ENCODE data around the gene NDUFS8. TPM values are rescaled to one million over a fixed set of nuclear protein-coding genes. Genes with fewer than 3 reads are reported as not detected.

NDUFS8 gene
- total and polyA plus RNA-seq, 2 of the 13 experiments (the other 11 are each of a cell fraction or from before 2014, with no cell fraction given): 96.7 to 158 TPM

DNA sequence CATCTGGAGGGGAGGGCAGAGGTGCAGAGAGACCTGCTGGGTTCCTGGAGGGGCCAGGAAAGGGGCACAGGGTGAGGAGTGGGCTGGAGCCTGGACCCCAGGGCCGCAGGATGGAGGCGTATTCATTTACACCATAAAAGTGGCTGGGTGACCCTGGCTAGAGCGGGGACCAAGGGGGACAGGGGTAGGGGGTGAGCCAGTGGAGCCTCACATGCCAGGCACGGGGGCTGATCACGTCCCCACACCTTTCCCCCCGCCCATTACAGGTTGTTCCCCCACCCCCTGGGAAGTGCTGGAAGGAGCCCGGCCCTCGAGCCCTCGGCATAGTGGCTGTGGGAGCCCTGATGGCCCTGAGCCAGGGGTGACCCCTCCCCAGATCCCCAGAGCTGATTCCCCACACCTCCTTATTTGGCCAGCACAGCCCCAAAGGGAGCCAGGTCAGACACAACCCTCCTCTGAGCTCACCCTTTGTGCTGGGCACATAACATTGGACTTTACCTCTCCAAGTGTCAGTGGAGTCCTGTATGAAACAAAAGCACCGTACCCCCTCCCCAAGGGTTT, 9.1 kb downstream of the NDUFS8 start (continued):
- TF ChIP-seq ZSCAN30 (CRISPR knock-in tag; IDR thresholded peaks at IDR 0.05): no peak
- TF ChIP-seq, protein P1, sequence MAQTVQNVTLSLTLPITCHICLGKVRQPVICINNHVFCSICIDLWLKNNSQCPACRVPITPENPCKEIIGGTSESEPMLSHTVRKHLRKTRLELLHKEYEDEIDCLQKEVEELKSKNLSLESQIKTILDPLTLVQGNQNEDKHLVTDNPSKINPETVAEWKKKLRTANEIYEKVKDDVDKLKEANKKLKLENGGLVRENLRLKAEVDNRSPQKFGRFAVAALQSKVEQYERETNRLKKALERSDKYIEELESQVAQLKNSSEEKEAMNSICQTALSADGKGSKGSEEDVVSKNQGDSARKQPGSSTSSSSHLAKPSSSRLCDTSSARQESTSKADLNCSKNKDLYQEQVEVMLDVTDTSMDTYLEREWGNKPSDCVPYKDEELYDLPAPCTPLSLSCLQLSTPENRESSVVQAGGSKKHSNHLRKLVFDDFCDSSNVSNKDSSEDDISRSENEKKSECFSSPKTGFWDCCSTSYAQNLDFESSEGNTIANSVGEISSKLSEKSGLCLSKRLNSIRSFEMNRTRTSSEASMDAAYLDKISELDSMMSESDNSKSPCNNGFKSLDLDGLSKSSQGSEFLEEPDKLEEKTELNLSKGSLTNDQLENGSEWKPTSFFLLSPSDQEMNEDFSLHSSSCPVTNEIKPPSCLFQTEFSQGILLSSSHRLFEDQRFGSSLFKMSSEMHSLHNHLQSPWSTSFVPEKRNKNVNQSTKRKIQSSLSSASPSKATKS (CRISPR knock-in tag; IDR thresholded peaks at IDR 0.05): no peak
- no peak for TF ChIP-seq ZNF850 (CRISPR knock-in tag; conservative IDR thresholded peaks at IDR 0.05)
- TF ChIP-seq KMT2A (CRISPR knock-in tag; IDR thresholded peaks at IDR 0.05): no peak
- TF ChIP-seq ARHGAP35 (CRISPR knock-in tag; IDR thresholded peaks at IDR 0.05; ENCODE audit: borderline replicate concordance): no peak
- no peak for TF ChIP-seq MTA1 (CRISPR knock-in tag; IDR thresholded peaks at IDR 0.05; ENCODE audit: borderline replicate concordance)
- TF ChIP-seq ZC3H4 (CRISPR knock-in tag; IDR thresholded peaks at IDR 0.05; ENCODE audit: borderline replicate concordance): no peak
- no peak for TF ChIP-seq SP4 (CRISPR knock-in tag; IDR thresholded peaks at IDR 0.05)
- no peak for TF ChIP-seq ZNF160 (CRISPR knock-in tag; IDR thresholded peaks at IDR 0.05)
- TF ChIP-seq PITX1 (CRISPR knock-in tag; IDR thresholded peaks at IDR 0.05): no peak
- no peak for TF ChIP-seq ZNF564 (CRISPR knock-in tag; IDR thresholded peaks at IDR 0.05)
- TF ChIP-seq NFIC (IDR thresholded peaks at IDR 0.05; ENCODE audit: low read length): no peak
- no peak for TF ChIP-seq NFE2 (CRISPR knock-in tag; IDR thresholded peaks at IDR 0.05)
- no peak for TF ChIP-seq ZNF607 (CRISPR knock-in tag; IDR thresholded peaks at IDR 0.05; ENCODE audit: borderline replicate concordance)
- no peak for TF ChIP-seq KDM6A (CRISPR knock-in tag; IDR thresholded peaks at IDR 0.05; ENCODE audit: low read depth)
- TF ChIP-seq AGO2 (optimal IDR thresholded peaks at IDR 0.05; ENCODE audit: low read depth, low read length): no peak
- TF ChIP-seq, protein P2, sequence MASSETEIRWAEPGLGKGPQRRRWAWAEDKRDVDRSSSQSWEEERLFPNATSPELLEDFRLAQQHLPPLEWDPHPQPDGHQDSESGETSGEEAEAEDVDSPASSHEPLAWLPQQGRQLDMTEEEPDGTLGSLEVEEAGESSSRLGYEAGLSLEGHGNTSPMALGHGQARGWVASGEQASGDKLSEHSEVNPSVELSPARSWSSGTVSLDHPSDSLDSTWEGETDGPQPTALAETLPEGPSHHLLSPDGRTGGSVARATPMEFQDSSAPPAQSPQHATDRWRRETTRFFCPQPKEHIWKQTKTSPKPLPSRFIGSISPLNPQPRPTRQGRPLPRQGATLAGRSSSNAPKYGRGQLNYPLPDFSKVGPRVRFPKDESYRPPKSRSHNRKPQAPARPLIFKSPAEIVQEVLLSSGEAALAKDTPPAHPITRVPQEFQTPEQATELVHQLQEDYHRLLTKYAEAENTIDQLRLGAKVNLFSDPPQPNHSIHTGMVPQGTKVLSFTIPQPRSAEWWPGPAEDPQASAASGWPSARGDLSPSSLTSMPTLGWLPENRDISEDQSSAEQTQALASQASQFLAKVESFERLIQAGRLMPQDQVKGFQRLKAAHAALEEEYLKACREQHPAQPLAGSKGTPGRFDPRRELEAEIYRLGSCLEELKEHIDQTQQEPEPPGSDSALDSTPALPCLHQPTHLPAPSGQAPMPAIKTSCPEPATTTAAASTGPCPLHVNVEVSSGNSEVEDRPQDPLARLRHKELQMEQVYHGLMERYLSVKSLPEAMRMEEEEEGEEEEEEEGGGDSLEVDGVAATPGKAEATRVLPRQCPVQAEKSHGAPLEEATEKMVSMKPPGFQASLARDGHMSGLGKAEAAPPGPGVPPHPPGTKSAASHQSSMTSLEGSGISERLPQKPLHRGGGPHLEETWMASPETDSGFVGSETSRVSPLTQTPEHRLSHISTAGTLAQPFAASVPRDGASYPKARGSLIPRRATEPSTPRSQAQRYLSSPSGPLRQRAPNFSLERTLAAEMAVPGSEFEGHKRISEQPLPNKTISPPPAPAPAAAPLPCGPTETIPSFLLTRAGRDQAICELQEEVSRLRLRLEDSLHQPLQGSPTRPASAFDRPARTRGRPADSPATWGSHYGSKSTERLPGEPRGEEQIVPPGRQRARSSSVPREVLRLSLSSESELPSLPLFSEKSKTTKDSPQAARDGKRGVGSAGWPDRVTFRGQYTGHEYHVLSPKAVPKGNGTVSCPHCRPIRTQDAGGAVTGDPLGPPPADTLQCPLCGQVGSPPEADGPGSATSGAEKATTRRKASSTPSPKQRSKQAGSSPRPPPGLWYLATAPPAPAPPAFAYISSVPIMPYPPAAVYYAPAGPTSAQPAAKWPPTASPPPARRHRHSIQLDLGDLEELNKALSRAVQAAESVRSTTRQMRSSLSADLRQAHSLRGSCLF (CRISPR knock-in tag; IDR thresholded peaks at IDR 0.05; ENCODE audit: borderline replicate concordance): no peak
- TF ChIP-seq, protein P3, sequence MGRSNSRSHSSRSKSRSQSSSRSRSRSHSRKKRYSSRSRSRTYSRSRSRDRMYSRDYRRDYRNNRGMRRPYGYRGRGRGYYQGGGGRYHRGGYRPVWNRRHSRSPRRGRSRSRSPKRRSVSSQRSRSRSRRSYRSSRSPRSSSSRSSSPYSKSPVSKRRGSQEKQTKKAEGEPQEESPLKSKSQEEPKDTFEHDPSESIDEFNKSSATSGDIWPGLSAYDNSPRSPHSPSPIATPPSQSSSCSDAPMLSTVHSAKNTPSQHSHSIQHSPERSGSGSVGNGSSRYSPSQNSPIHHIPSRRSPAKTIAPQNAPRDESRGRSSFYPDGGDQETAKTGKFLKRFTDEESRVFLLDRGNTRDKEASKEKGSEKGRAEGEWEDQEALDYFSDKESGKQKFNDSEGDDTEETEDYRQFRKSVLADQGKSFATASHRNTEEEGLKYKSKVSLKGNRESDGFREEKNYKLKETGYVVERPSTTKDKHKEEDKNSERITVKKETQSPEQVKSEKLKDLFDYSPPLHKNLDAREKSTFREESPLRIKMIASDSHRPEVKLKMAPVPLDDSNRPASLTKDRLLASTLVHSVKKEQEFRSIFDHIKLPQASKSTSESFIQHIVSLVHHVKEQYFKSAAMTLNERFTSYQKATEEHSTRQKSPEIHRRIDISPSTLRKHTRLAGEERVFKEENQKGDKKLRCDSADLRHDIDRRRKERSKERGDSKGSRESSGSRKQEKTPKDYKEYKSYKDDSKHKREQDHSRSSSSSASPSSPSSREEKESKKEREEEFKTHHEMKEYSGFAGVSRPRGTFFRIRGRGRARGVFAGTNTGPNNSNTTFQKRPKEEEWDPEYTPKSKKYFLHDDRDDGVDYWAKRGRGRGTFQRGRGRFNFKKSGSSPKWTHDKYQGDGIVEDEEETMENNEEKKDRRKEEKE (IDR thresholded peaks at IDR 0.05): no peak
- no peak for TF ChIP-seq ZNF567 (CRISPR knock-in tag; IDR thresholded peaks at IDR 0.05; ENCODE audit: borderline replicate concordance)
- no peak; the same call in 1 of the 2 replicates for TF ChIP-seq AKAP8 (CRISPR knock-in tag; IDR thresholded peaks at IDR 0.05)
- TF ChIP-seq HOXA5 (CRISPR knock-in tag; IDR thresholded peaks at IDR 0.05): no peak
